HEK293T (cell line): ENCODE results near the gene PATJ.

ENCODE experiments used
- ELF4 ChIP-seq: fragments of 450-650 bp; IDR thresholded peaks from 2 replicates; pipeline ENCODE4 v1.6.1; 2017; ENCODE audit warnings: antibody characterized with exemption
- FOXA1 ChIP-seq: fragments of 450-650 bp; IDR thresholded peaks from 2 replicates; pipeline ENCODE4 v1.6.1; 2016; ENCODE audit warnings: mild to moderate bottlenecking
- FOXM1 ChIP-seq: fragments of 450-650 bp; IDR thresholded peaks from 2 replicates; pipeline ENCODE4 v1.6.1; 2017; ENCODE audit warnings: mild to moderate bottlenecking, borderline replicate concordance
- HDGF ChIP-seq: fragments of 450-650 bp; IDR thresholded peaks from 2 replicates; pipeline ENCODE4 v1.6.1; 2017; ENCODE audit warnings: antibody characterized with exemption, borderline replicate concordance
- NFRKB ChIP-seq: fragments of 450-650 bp; IDR thresholded peaks from 2 replicates; pipeline ENCODE4 v1.6.1; 2016; ENCODE audit warnings: mild to moderate bottlenecking, moderate library complexity
- SP1 ChIP-seq: fragments of 450-650 bp; IDR thresholded peaks from 2 replicates; pipeline ENCODE4 v1.6.1; 2017
- SUZ12 ChIP-seq: fragments of 450-650 bp; IDR thresholded peaks from 2 replicates; pipeline ENCODE4 v1.6.1; 2016; ENCODE audit warnings: mild to moderate bottlenecking
- ZNF384 ChIP-seq: fragments of 450-650 bp; IDR thresholded peaks from 2 replicates; pipeline ENCODE4 v1.6.1; 2016

DNA sequence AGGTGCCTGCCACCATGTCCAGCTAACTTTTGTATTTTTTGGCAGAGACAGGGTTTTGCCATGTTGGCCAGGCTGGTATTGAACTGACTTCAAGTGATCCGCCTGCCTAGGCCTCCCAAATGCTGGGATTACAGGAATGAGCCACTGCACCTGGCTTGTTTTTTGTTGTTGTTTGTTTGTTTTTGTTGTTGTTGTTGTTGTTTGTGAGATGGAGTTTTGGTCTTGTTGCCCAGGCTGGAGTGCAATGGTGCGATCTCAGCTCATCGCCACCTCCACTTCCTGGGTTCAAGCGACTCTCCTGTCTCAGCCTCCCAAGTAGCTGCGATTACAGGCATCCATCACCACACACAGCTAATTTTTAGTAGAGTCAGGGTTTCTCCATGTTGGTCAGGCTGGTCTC, 445.3 kb downstream of the PATJ start:
- TF ChIP-seq NFRKB (no peak), ZNF384 (no peak), FOXA1 (no peak), ELF4 (no peak), FOXM1 (no peak), HDGF (no peak), SP1 (no peak), SUZ12 (no peak)
